Tibial artery (tissue), 4 donors: ENCODE results near the gene OPCML.

ENCODE experiments used
- DNase-seq, 2 donors: peaks; one replicate each; pipeline ENCODE4 v3.0.0-alpha.2; 2019
- H3K27ac ChIP-seq, 2 donors: fragments of 200-600 bp; sonication (generic) in 1 of 2; 1 replicate in 1 of 2; 2 replicates in 1 of 2; pipeline ENCODE4 v1.5.1; 2018 to 2019; ENCODE audit warnings: mild to moderate bottlenecking in 1 of 2
- H3K27me3 ChIP-seq, 2 donors: fragments of 200-600 bp; sonication (generic) in 1 of 2; one replicate each; pipeline versions ENCODE4 v1.5.1 to v1.6.0; 2016 to 2019
- H3K36me3 ChIP-seq, 3 donors: fragments of 200-600 bp; sonication (generic) in 2 of 3; one replicate each; pipeline ENCODE4 v1.5.1; 2016 to 2019; ENCODE audit warnings: mild to moderate bottlenecking in 2 of 3
- H3K4me1 ChIP-seq, 4 donors: fragments of 200-600 bp; sonication (generic) in 2 of 4; 1 replicate in 3 of 4; 2 replicates in 1 of 4; pipeline ENCODE4 v1.5.1; 2016 to 2019
- H3K4me3 ChIP-seq, 2 donors: fragments of 200-600 bp; sonication (generic) in 1 of 2; 1 replicate in 1 of 2; 2 replicates in 1 of 2; pipeline ENCODE4 v1.5.1; 2018 to 2019; ENCODE audit warnings: mild to moderate bottlenecking in 2 of 2
- H3K9me3 ChIP-seq, 3 donors: fragments of 200-600 bp; sonication (generic) in 1 of 3; one replicate each; pipeline ENCODE4 v1.5.1; 2016 to 2019
- CTCF ChIP-seq, 2 experiments: fragments of 200-600 bp in 1 of 2; fragments of 450-650 bp in 1 of 2; IDR thresholded peaks; one replicate each; pipeline ENCODE4 v1.5.1; 2017 to 2019; ENCODE audit warnings: antibody characterized with exemption in 2 of 2, mild to moderate bottlenecking in 1 of 2, moderate library complexity in 1 of 2
- intact Hi-C: fragments of 100-400 bp; cut with DNase I; formaldehyde crosslinking; loops from one replicate; pipeline ENCODE4 v1.15.0; 2023; ENCODE audit warnings: low total_unique reads

The OPCML gene

GRCh38 chr11:133529807-133530500, 2.3 kb downstream of the OPCML start:
- no peak for DNase-seq
- Histone ChIP-seq H3K9me3 (no peaks in the 10 kb centered on the region), H3K4me1 (peaks cover 0 to 7% (median 0%) of the 10 kb centered on the region in 4 donors), H3K4me3 (no peak overlapping the region), H3K36me3 (no peaks in the 10 kb centered on the region), H3K27me3 (peaks cover 0 to 30% of the 10 kb centered on the region in 2 donors), H3K27ac (no peak overlapping the region)
- intact Hi-C loops, result no loop called here
- no peak for TF ChIP-seq CTCF (IDR thresholded peaks at IDR 0.05)

GRCh38 chr11:133526790-133527189, 5.5 kb downstream of the OPCML start:
- DNase-seq, result no peak
- Histone ChIP-seq H3K4me3 (no peak overlapping the region), H3K9me3 (no peaks in the 10 kb centered on the region), H3K36me3 (no peaks in the 10 kb centered on the region), H3K27ac (no peak overlapping the region), H3K27me3 (peaks cover 0 to 26% of the 10 kb centered on the region in 2 donors), H3K4me1 (peaks cover 0 to 2% (median 0%) of the 10 kb centered on the region in 4 donors)
- intact Hi-C loops, result no loop called here
- no peak for TF ChIP-seq CTCF (IDR thresholded peaks at IDR 0.05)

- no peak for DNase-seq
- H3K4me3 ChIP-seq, result no peak overlapping the region
- no peaks in the 10 kb centered on the region for H3K36me3 ChIP-seq
- H3K4me1 ChIP-seq, result no peaks in the 10 kb centered on the region
- peaks cover 0 to 20% of the 10 kb centered on the region in 2 donors for H3K27me3 ChIP-seq
- intact Hi-C loops, result no loop called here
- no peak overlapping the region for H3K27ac ChIP-seq
- no peaks in the 10 kb centered on the region for H3K9me3 ChIP-seq
- no peak for TF ChIP-seq CTCF (IDR thresholded peaks at IDR 0.05)
These were observed 6.3 kb downstream of the OPCML start for GRCh38 chr11:133525976-133526375.

GRCh38 chr11:133524488-133524887, 7.8 kb downstream of the OPCML start:
- no peaks in the 10 kb centered on the region for H3K36me3 ChIP-seq
- H3K4me1 ChIP-seq, result no peaks in the 10 kb centered on the region
- no peak overlapping the region for H3K4me3 ChIP-seq
- no peak overlapping the region for H3K27ac ChIP-seq
- no peak for TF ChIP-seq CTCF (IDR thresholded peaks at IDR 0.05)
- no peak for DNase-seq
- H3K27me3 ChIP-seq, result peaks cover 0 to 8% of the 10 kb centered on the region in 2 donors
- intact Hi-C loops, result no loop called here
- no peaks in the 10 kb centered on the region for H3K9me3 ChIP-seq

GRCh38 chr11:133522344-133522743, 10.0 kb downstream of the OPCML start:
- Histone ChIP-seq H3K9me3 (no peaks in the 10 kb centered on the region), H3K36me3 (no peaks in the 10 kb centered on the region), H3K27ac (no peak overlapping the region), H3K4me1 (no peaks in the 10 kb centered on the region), H3K27me3 (no peaks in the 10 kb centered on the region), H3K4me3 (no peak overlapping the region)
- TF ChIP-seq CTCF (IDR thresholded peaks at IDR 0.05), result no peak
- no peak for DNase-seq
- intact Hi-C loops, result no loop called here
